H9 (cell line): ENCODE results near the gene DUOXA2. TPM values are rescaled to one million over a fixed set of nuclear protein-coding genes. Genes with fewer than 3 reads are reported as not detected.

Experiments used
- DNase-seq: peaks from one replicate; pipeline ENCODE4 v3.0.0-alpha.2; 2017
- H2AFZ ChIP-seq: one replicate; pipeline ENCODE4 v1.6.1; 2013; ENCODE audit warnings: mild to moderate bottlenecking, low read length, control low read depth, moderate library complexity
- H2AK5ac ChIP-seq: 2 replicates; pipeline ENCODE4 v1.6.1; 2013; ENCODE audit warnings: low read length, control low read depth, mixed read lengths; ENCODE audit not compliant: insufficient read length
- H2BK120ac ChIP-seq: one replicate; pipeline ENCODE4 v1.6.1; 2013; ENCODE audit warnings: low read depth, mild to moderate bottlenecking, low read length, control low read depth, inconsistent platforms; ENCODE audit not compliant: poor library complexity, severe bottlenecking
- H2BK12ac ChIP-seq: 2 replicates; pipeline ENCODE4 v1.6.1; 2013; ENCODE audit warnings: low read length, control low read depth, mixed read lengths, low read depth; ENCODE audit not compliant: insufficient read length
- H2BK15ac ChIP-seq: 2 replicates; pipeline ENCODE4 v1.6.1; 2013; ENCODE audit warnings: low read depth, low read length, control low read depth
- H2BK20ac ChIP-seq: one replicate; pipeline ENCODE4 v1.6.1; 2013; ENCODE audit warnings: low read depth, mild to moderate bottlenecking, low read length, control low read depth, inconsistent platforms; ENCODE audit not compliant: poor library complexity, severe bottlenecking
- H2BK5ac ChIP-seq: 2 replicates; pipeline ENCODE4 v1.6.1; 2013; ENCODE audit warnings: low read length, control low read depth, mixed read lengths; ENCODE audit not compliant: insufficient read length
- H3K14ac ChIP-seq: 2 replicates; pipeline ENCODE4 v1.6.1; 2013; ENCODE audit warnings: low read length, control low read depth; ENCODE audit not compliant: insufficient read depth
- H3K18ac ChIP-seq: 2 replicates; pipeline ENCODE4 v1.6.1; 2013; ENCODE audit warnings: low read depth, mild to moderate bottlenecking, mixed read lengths, low read length, control low read depth; ENCODE audit not compliant: insufficient read length
- H3K23ac ChIP-seq: 2 replicates; pipeline ENCODE4 v1.6.1; 2013; ENCODE audit warnings: low read length, control low read depth, mixed read lengths, low read depth; ENCODE audit not compliant: insufficient read length
- H3K23me2 ChIP-seq: 2 replicates; pipeline ENCODE4 v1.6.1; 2013; ENCODE audit warnings: low read depth, mild to moderate bottlenecking, mixed read lengths, low read length, control low read depth; ENCODE audit not compliant: insufficient read length, poor library complexity, severe bottlenecking
- H3K27ac ChIP-seq: 2 replicates; pipeline ENCODE4 v1.5.1; 2013; ENCODE audit warnings: low read length, control low read depth, mixed read lengths, low read depth; ENCODE audit not compliant: insufficient read length
- H3K27me3 ChIP-seq: 2 replicates; pipeline ENCODE4 v1.6.1; 2013; ENCODE audit warnings: low read length, control low read depth, inconsistent platforms; ENCODE audit not compliant: insufficient read depth
- H3K4ac ChIP-seq: 2 replicates; pipeline ENCODE4 v1.6.1; 2013; ENCODE audit warnings: low read depth, mild to moderate bottlenecking, control low read depth, inconsistent platforms, low read length, moderate library complexity
- H3K4me1 ChIP-seq: 2 replicates; pipeline ENCODE4 v1.6.1; 2013; ENCODE audit warnings: low read length, control low read depth, inconsistent platforms; ENCODE audit not compliant: insufficient read depth
- H3K4me2 ChIP-seq: 2 replicates; pipeline ENCODE4 v1.6.1; 2013; ENCODE audit warnings: low read length, control low read depth, mixed read lengths; ENCODE audit not compliant: insufficient read length, insufficient read depth
- H3K56ac ChIP-seq: 2 replicates; pipeline ENCODE4 v1.6.1; 2013; ENCODE audit warnings: low read depth, mild to moderate bottlenecking, mixed read lengths, low read length, control low read depth; ENCODE audit not compliant: insufficient read length
- H3K79me1 ChIP-seq: 2 replicates; pipeline ENCODE4 v1.6.1; 2013; ENCODE audit warnings: low read depth, mild to moderate bottlenecking, moderate library complexity, low read length, control low read depth, inconsistent platforms; ENCODE audit not compliant: insufficient read depth, poor library complexity, severe bottlenecking
- H3K79me2 ChIP-seq: 2 replicates; pipeline ENCODE4 v1.6.1; 2013; ENCODE audit warnings: low read length, control low read depth, inconsistent platforms; ENCODE audit not compliant: insufficient read depth
- H3K9ac ChIP-seq: 2 replicates; pipeline ENCODE4 v1.6.1; 2013; ENCODE audit warnings: low read length, control low read depth, mixed read lengths; ENCODE audit not compliant: insufficient read length; ENCODE audit errors: extremely low read depth
- H3K9me3 ChIP-seq: one replicate; pipeline ENCODE4 v1.6.1; 2013; ENCODE audit warnings: low read depth, low read length, inconsistent platforms; ENCODE audit not compliant: control insufficient read depth
- H3T11ph ChIP-seq: one replicate; pipeline ENCODE4 v1.6.1; 2013; ENCODE audit warnings: mild to moderate bottlenecking, low read length, control low read depth, inconsistent platforms
- H4K20me1 ChIP-seq: one replicate; pipeline ENCODE4 v1.6.1; 2013; ENCODE audit not compliant: control insufficient read depth, insufficient read length, insufficient read depth
- H4K5ac ChIP-seq: 2 replicates; pipeline ENCODE4 v1.6.1; 2013; ENCODE audit warnings: low read depth, mild to moderate bottlenecking, mixed read lengths, low read length, control low read depth; ENCODE audit not compliant: insufficient read length
- H4K8ac ChIP-seq: replicated peaks from 2 replicates; pipeline ENCODE4 v1.6.1; 2013; ENCODE audit warnings: low read length, control low read depth, mixed read lengths, low read depth; ENCODE audit not compliant: insufficient read length
- H4K91ac ChIP-seq: 2 replicates; pipeline ENCODE4 v1.6.1; 2013; ENCODE audit warnings: low read depth, mild to moderate bottlenecking, moderate library complexity, mixed read lengths, low read length, control low read depth; ENCODE audit not compliant: insufficient read length
- H3K27ac Mint-ChIP-seq, 3 experiments: 2 replicates in 2 of 3; 3 replicates in 1 of 3; pipeline ENCODE4 v1.8.0; 2020 to 2021; ENCODE audit warnings: mixed read lengths in 3 of 3, mild to moderate bottlenecking in 1 of 3, moderate library complexity in 1 of 3
- H3K27me3 Mint-ChIP-seq: 2 replicates; pipeline ENCODE4 v1.8.0; 2021; ENCODE audit warnings: low read depth, mild to moderate bottlenecking, moderate library complexity, mixed read lengths
- H3K36me3 Mint-ChIP-seq, 3 experiments: 2 replicates in 2 of 3; 3 replicates in 1 of 3; pipeline ENCODE4 v1.8.0; 2020 to 2021; ENCODE audit warnings: low read depth in 3 of 3, mixed read lengths in 3 of 3; ENCODE audit not compliant: insufficient read depth in 1 of 3
- H3K4me1 Mint-ChIP-seq, 2 experiments: 2 replicates each; pipeline ENCODE4 v1.8.0; 2020; ENCODE audit warnings: mixed read lengths in 2 of 2
- H3K4me3 Mint-ChIP-seq, 2 experiments: 2 replicates in 1 of 2; 3 replicates in 1 of 2; pipeline ENCODE4 v1.8.0; 2020 to 2021; ENCODE audit warnings: mild to moderate bottlenecking in 2 of 2, mixed read lengths in 2 of 2, moderate library complexity in 1 of 2
- H3K9me3 Mint-ChIP-seq, 2 experiments: 2 replicates in 1 of 2; 3 replicates in 1 of 2; pipeline ENCODE4 v1.8.0; 2020; ENCODE audit warnings: mild to moderate bottlenecking in 2 of 2, mixed read lengths in 2 of 2, moderate library complexity in 1 of 2
- CTCF ChIP-seq: fragments of 200-600 bp; sonication (generic); conservative IDR thresholded peaks from 3 replicates; pipeline ENCODE4 v1.8.0; 2021; ENCODE audit warnings: antibody characterized with exemption, mild to moderate bottlenecking
- whole genome bisulfite sequencing: extraction: QIAGEN DNeasy Blood & Tissue Kit; methylation state at CpG from one replicate; pipeline ENCODE4 v1.1.7; 2013; ENCODE audit warnings: missing lambda C conversion rate, low lambda C conversion rate, mixed read lengths; ENCODE audit not compliant: insufficient read length; ENCODE audit errors: extremely low coverage; 5-methylcytosine and 5-hydroxymethylcytosine counted together
- total RNA-seq: library from RNA; stranded (reverse); gene quantifications from 2 replicates; pipeline ENCODE4 v1.2.1, GENCODE V29; 2021

The DUOXA2 gene
- total RNA-seq, 1 experiment from 2014 or later = not detected

GRCh38 chr15:45122719-45123118 is 8.6 kb downstream of the DUOXA2 start:
- no peaks in the 10 kb centered on the region for H3K79me1 ChIP-seq
- H3K23me2 ChIP-seq = peaks cover 2% of the 10 kb centered on the region
- TF ChIP-seq CTCF = no peak
- no peak overlapping the region for H3K56ac ChIP-seq
- H3K27ac ChIP-seq = no peak overlapping the region
- H3K9me3 ChIP-seq = no peaks in the 10 kb centered on the region
- H3K18ac ChIP-seq = no peak overlapping the region
- no peaks in the 10 kb centered on the region for H4K20me1 ChIP-seq
- no CpG with 5 or more reads among the region's 7 CpGs for WGBS
- no peaks in the 10 kb centered on the region; a peak in 1 of 5 replicates for H3K9me3 Mint-ChIP-seq
- H3K23ac ChIP-seq = no peak overlapping the region
- H2BK15ac ChIP-seq = no peak overlapping the region
- H3K4ac ChIP-seq = no peak overlapping the region
- H3K36me3 Mint-ChIP-seq = no peaks in the 10 kb centered on the region; a peak in 2 of 7 replicates
- H3K27ac Mint-ChIP-seq = no peak overlapping the region; a peak in 1 of 7 replicates
- no peak overlapping the region for H2BK5ac ChIP-seq
- DNase-seq = no peak
- no peak overlapping the region for H3K4me2 ChIP-seq
- H4K91ac ChIP-seq = no peak overlapping the region
- no peak overlapping the region for H4K8ac ChIP-seq
- no peak overlapping the region for H2BK12ac ChIP-seq
- peaks cover 2 to 5% of the 10 kb centered on the region in 2 experiments; a peak in 3 of 4 replicates for H3K4me1 Mint-ChIP-seq
- no peak overlapping the region for H3K9ac ChIP-seq
- H3K27me3 ChIP-seq = peaks cover 15% of the 10 kb centered on the region; the same call in 1 of the 2 replicates
- H3K79me2 ChIP-seq = no peaks in the 10 kb centered on the region
- H2BK20ac ChIP-seq = no peak overlapping the region
- no peak overlapping the region for H3K14ac ChIP-seq
- no peaks in the 10 kb centered on the region for H3K4me1 ChIP-seq
- H2BK120ac ChIP-seq = no peak overlapping the region
- no peak overlapping the region for H3T11ph ChIP-seq
- peaks cover 79% of the 10 kb centered on the region for H3K27me3 Mint-ChIP-seq
- H3K4me3 Mint-ChIP-seq = no peak overlapping the region
- H2AFZ ChIP-seq = no peak overlapping the region
- H2AK5ac ChIP-seq = no peak overlapping the region
- H4K5ac ChIP-seq = no peak overlapping the region
